Loucy (cell line): ENCODE results near the gene GPR17.

Experiments
- H2AFZ ChIP-seq: fragments of 200-600 bp; sonication (generic); 2 replicates; pipeline ENCODE4 v1.6.0; 2016; ENCODE audit warnings: antibody characterized with exemption, mild to moderate bottlenecking, low read length, moderate library complexity
- H3F3A ChIP-seq: fragments of 200-600 bp; 2 replicates; pipeline ENCODE4 v1.6.0; 2016; ENCODE audit warnings: antibody characterized with exemption, low read depth, mild to moderate bottlenecking
- H3K27me3 ChIP-seq: fragments of 200-600 bp; sonication (generic); 2 replicates; pipeline ENCODE4 v1.6.1; 2014; ENCODE audit warnings: low read length, mild to moderate bottlenecking; ENCODE audit not compliant: insufficient read depth, poor library complexity, severe bottlenecking
- H3K36me3 ChIP-seq: fragments of 200-600 bp; sonication (generic); 2 replicates; pipeline ENCODE4 v1.6.1; 2016; ENCODE audit warnings: low read length; ENCODE audit not compliant: insufficient read depth
- H3K4me1 ChIP-seq: fragments of 200-600 bp; sonication (generic); 2 replicates; pipeline ENCODE4 v1.5.1; 2014; ENCODE audit warnings: low read length, mild to moderate bottlenecking; ENCODE audit not compliant: insufficient read depth, poor library complexity, severe bottlenecking
- H3K4me2 ChIP-seq: fragments of 200-600 bp; sonication (generic); 2 replicates; pipeline ENCODE4 v1.6.0; 2014; ENCODE audit warnings: antibody characterized with exemption, low read length, low read depth, mild to moderate bottlenecking; ENCODE audit not compliant: poor library complexity, severe bottlenecking
- H3K4me3 ChIP-seq: fragments of 200-600 bp; sonication (generic); 2 replicates; pipeline ENCODE4 v1.5.1; 2014; ENCODE audit warnings: low read length, mild to moderate bottlenecking, mixed read lengths; ENCODE audit not compliant: poor library complexity, severe bottlenecking
- H3K79me2 ChIP-seq: fragments of 200-600 bp; sonication (generic); 2 replicates; pipeline ENCODE4 v1.6.1; 2014; ENCODE audit warnings: low read length; ENCODE audit not compliant: insufficient read depth
- H3K9ac ChIP-seq: fragments of 200-600 bp; sonication (generic); 2 replicates; pipeline ENCODE4 v1.6.0; 2014; ENCODE audit warnings: mild to moderate bottlenecking, low read depth, low read length, moderate library complexity; ENCODE audit not compliant: poor library complexity, severe bottlenecking
- H3K9me2 ChIP-seq: fragments of 200-600 bp; sonication (generic); replicated peaks from 2 replicates; pipeline ENCODE4 v1.6.1; 2016; ENCODE audit warnings: low read depth, low read length, mixed read lengths
- H3K9me3 ChIP-seq: fragments of 200-600 bp; sonication (generic); 2 replicates; pipeline ENCODE4 v1.6.1; 2014; ENCODE audit warnings: mild to moderate bottlenecking, antibody characterized with exemption, low read length, low read depth; ENCODE audit not compliant: insufficient read depth
- H4K20me1 ChIP-seq: fragments of 200-600 bp; sonication (generic); 2 replicates; pipeline ENCODE4 v1.6.0; 2014; ENCODE audit warnings: antibody characterized with exemption, low read length, mild to moderate bottlenecking; ENCODE audit not compliant: insufficient read depth, poor library complexity, severe bottlenecking
- CTCF ChIP-seq: fragments of 200-600 bp; sonication (generic); conservative IDR thresholded peaks from 2 replicates; pipeline ENCODE4 v1.5.1; 2014; ENCODE audit warnings: mild to moderate bottlenecking, antibody characterized with exemption, low read length
- EZH2phosphoT487 ChIP-seq: fragments of 200-600 bp; IDR thresholded peaks from 2 replicates; pipeline ENCODE4 v1.6.1; 2018; ENCODE audit warnings: antibody characterized with exemption, mild to moderate bottlenecking, moderate library complexity, borderline replicate concordance

GPR17 gene

GRCh38 chr2:127645026-127645394, 943 bp upstream of the GPR17 start:
- H2AFZ ChIP-seq: no peak overlapping the region
- H3F3A ChIP-seq: no peaks in the 10 kb centered on the region
- no peaks in the 10 kb centered on the region for H4K20me1 ChIP-seq
- no peak for TF ChIP-seq EZH2phosphoT487
- TF ChIP-seq CTCF: no peak
- H3K36me3 ChIP-seq: no peaks in the 10 kb centered on the region
- H3K9me3 ChIP-seq: no peaks in the 10 kb centered on the region
- H3K9ac ChIP-seq: no peak overlapping the region
- no peaks in the 10 kb centered on the region for H3K9me2 ChIP-seq
- H3K4me3 ChIP-seq: no peak overlapping the region
- H3K79me2 ChIP-seq: peaks cover 12% of the 10 kb centered on the region; the same call in 1 of the 2 replicates
- H3K4me1 ChIP-seq: peaks cover 59% of the 10 kb centered on the region
- H3K4me2 ChIP-seq: no peak overlapping the region
- no peaks in the 10 kb centered on the region for H3K27me3 ChIP-seq

GRCh38 chr2:127646487-127647241, 711 bp downstream of the GPR17 start:
- Histone ChIP-seq H3K4me1 (peaks cover 44% of the 10 kb centered on the region), H3K9me2 (no peaks in the 10 kb centered on the region), H4K20me1 (no peaks in the 10 kb centered on the region), H3K79me2 (0 out of 2 replicates have a peak, but pooled peaks cover under 1% of the 10 kb centered on the region), H3K4me3 (no peak overlapping the region), H3K36me3 (no peaks in the 10 kb centered on the region), H3K27me3 (no peaks in the 10 kb centered on the region), H3K4me2 (no peak overlapping the region), H3K9ac (no peak overlapping the region), H3F3A (no peaks in the 10 kb centered on the region), H3K9me3 (no peaks in the 10 kb centered on the region), H2AFZ (no peak overlapping the region)
- no peak for TF ChIP-seq EZH2phosphoT487
- TF ChIP-seq CTCF: no peak

- Histone ChIP-seq H3K36me3 (no peaks in the 10 kb centered on the region), H3K9ac (no peak overlapping the region), H3F3A (no peaks in the 10 kb centered on the region), H3K79me2 (no peaks in the 10 kb centered on the region), H3K4me1 (peaks cover 38% of the 10 kb centered on the region), H3K9me3 (no peaks in the 10 kb centered on the region), H3K4me3 (no peak overlapping the region), H4K20me1 (no peaks in the 10 kb centered on the region), H3K4me2 (no peak overlapping the region), H2AFZ (no peak overlapping the region), H3K27me3 (no peaks in the 10 kb centered on the region), H3K9me2 (no peaks in the 10 kb centered on the region)
- TF ChIP-seq EZH2phosphoT487: no peak
- TF ChIP-seq CTCF: no peak
Observed at GRCh38 chr2:127647242-127648190, 1.6 kb downstream of the GPR17 start.
